ENCODE measurements around the gene CDV3.
"Not testable (repeated sequence)": the region's sequence is repeated elsewhere in the genome, so short reads cannot be mapped to it uniquely, and the experiment has no call there.

CDV3 gene, protein sequence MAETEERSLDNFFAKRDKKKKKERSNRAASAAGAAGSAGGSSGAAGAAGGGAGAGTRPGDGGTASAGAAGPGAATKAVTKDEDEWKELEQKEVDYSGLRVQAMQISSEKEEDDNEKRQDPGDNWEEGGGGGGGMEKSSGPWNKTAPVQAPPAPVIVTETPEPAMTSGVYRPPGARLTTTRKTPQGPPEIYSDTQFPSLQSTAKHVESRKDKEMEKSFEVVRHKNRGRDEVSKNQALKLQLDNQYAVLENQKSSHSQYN

DNA sequence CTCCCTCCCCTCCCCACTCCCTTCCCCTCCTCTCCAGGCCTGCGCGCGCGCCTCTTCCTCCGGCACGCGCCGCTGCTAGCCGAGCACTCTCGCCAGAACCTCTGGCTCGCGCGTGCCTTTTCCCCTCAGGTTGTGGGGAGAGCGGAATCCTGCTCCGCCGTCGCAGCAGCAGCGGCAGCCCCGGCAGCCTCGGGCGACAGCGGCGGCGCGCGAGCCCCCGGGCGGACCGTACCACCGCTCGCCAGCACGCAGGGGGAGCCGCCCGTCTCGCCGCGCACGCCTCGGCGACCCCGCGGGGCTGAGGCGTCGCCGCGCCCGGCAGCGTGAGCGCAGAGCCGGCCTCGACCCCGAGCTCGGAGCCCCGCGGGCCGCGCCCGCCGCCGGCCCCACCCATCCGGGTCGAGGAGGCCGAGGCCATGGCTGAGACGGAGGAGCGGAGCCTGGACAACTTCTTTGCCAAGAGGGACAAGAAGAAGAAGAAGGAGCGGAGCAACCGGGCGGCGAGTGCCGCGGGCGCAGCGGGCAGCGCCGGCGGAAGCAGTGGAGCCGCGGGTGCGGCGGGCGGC, at the start of gene CDV3:
CDV3 (plus strand) TSS at position 58 of the 566 bp plus-strand sequence; CDS start at position 417, 359 bp downstream.
- DNase-seq: no peak

DNA sequence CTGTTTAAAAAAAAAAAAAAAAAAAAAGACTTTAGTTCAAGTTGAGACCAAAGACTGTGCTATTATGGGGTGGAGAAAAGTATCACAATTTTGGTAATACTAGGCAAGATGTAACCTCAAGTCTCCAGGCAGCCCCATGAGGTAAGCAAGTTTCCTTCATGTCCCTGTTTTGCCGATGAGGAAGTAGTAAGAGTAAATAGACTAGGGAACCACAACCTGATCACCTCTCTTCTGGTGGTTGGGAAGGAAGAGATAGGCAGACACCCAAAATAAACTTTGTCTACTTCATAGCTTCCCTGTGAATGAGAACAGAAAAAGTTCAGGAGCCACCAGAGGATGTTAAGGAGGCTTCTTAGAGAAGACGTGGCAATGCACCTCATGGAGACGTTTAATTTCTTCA, 49.7 kb upstream of the CDV3 start:
- DNase-seq: not testable (repeated sequence)

DNA sequence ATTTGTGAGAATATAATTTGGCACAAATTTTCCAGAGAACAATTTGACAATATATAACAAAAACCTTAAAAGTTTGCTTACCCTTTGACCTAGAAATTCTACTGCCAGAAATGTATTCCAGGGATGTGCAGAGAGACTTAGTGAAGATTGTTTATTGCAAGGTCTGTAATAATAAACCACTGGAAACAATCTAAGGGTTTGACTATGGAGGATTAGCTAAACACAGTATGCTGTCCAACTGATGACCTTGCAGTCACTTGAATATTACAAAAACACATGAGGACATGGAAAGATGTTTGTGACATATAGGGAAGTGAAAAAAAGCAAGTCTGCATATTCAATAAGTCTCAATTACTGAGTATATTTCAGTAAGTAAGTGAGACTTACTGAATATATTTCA, 48.1 kb upstream of the CDV3 start:
- no peak for DNase-seq

DNA sequence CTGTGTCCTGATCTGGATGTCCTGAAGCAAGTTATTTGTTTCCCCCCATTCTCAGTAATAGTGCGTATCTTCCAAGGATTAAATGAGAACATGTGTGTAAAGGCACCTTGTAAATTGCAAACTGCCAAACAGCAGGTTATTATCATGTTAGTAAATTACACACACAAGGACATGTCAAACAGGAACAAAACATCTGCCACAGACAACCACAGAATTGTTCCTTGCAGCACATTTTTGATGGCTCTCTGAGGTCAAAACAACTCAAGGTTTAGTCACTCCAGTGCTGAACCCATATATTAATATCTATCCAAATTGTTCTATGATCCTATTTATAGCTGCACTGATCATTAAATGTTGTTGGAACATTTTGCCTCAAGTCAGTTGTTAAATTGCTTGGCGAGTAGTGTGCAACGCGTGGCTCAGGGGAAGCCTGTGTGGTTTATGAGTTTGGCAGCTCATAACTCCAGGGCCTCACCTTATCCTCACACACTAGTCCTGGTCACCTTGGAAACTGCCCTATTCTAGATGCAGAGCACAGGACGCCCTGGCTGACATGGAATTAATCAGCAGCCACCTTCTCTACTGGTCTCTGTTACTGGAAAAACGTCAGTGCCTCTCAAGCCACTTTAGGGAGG, 46.3 kb upstream of the CDV3 start:
- no peak for DNase-seq

DNA sequence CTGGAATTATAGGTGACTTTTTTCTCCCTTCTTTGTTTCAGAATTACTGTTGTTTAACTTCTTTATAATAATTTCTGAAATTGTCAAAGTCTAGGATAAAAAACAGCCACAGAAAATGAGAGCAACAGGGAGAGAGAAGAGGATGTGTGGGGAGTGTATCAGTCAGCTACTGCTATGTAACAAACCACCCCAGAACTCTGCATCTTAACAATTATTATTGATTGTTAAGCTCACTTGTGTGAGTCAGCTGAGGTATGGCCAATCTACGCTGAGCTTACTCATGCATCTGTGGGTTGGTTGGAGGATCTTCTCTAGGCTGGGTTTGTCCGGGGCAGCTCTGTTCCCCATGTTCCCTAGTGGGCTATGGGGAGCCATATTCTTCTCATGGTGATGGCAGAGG, 43.7 kb upstream of the CDV3 start:
- DNase-seq: no peak

DNA sequence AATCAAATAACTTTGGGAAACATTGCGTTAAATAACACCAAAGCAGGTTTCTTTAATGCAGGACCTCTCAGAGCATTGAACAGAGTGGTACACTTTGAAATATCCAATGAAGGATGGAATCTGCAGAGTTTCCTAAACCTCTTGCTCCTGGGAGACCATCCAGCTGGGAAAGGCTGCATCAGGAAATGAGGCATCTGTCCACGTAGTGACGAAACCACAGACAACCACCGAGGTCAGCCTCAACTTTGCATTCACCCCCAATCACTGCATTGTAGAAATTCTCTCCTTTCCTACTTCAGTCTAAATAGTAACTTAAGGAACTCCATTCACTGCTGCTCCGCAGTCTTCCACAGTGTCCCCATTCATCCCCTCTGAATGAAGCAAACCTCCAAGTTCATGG, 41.5 kb upstream of the CDV3 start:
- peak; percentile 68 for DNase-seq

DNA sequence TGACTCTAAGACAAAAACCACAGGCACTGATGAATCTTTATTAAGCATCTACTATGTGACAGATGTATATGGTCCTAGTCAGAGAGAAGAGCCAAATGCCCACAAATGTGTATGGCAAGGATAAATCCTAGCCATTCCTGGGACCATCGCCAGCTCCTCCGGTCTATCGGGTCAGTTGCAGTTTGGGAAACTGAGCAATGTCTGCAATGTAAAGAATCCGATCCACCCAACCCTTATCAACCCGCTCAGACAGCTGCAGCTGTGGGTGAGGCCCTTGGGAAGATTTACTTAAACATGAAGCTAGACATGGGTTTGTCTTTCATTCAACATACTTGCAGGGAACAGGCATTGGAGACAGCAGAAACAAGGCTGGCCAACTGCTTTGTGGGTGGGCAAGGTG, 40.5 kb upstream of the CDV3 start:
- peak; percentile 35 for DNase-seq

DNA sequence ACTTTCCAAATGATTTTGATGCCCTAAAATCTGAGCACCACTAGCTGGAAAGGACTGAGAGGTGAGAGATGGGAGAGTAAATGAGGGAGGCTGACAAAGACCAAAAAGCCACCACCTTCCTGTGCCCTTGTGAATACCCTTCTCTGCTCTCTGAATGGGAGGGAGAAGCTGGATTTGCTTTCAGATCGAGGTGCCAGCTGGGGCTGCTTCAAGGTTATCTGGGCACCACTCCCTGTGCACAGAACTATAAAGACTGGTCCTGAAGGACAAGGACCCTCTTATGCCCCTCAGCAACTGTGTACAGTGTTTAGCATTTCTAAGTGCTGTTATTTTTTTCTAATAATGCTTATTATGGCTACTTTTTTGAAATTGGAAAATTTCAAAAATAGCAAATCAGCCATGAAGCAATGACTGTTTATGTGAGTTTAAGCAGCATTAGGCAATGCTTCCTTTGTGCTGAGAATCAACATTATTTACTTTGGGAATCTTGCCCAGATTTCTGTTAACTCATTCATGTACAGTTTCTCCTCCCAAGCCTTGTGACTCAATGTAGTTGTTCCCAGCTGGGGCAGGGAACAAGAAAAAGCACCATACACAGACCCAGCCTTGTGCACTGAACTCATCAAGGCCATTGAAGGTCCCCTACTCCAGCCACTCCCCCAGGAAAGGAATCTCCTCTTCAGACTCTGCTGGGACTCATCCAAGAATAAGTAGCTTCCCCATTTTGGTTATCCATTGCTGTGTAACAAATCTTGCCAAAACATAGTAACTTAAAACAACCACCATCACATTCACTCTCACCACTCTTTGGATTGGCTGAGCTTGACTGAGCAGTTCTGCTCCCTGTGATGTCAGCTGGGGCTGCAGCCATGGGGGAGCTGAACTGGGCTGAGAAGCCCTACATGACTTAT, 37.3 kb upstream of the CDV3 start:
- peak; percentile 56 for DNase-seq

DNA sequence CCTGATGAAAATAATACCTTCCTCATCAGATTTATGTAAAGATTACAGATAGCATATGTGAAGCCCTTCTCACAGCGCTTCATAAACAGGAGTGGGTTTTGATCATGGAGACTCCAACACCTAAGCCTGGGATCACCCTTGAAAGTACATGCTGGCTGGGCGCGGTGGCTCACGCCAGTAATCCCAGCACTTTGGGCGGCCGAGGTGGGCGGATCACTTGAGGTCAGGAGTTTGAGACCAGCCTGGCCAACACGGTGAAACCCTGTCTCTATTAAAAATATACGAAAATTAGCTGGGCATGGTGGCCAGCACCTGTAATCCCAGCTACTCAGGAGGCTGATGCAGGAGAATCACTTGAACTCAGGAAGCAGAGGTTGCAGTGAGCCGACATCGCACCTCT, 36.4 kb upstream of the CDV3 start:
- DNase-seq: not testable (repeated sequence)

DNA sequence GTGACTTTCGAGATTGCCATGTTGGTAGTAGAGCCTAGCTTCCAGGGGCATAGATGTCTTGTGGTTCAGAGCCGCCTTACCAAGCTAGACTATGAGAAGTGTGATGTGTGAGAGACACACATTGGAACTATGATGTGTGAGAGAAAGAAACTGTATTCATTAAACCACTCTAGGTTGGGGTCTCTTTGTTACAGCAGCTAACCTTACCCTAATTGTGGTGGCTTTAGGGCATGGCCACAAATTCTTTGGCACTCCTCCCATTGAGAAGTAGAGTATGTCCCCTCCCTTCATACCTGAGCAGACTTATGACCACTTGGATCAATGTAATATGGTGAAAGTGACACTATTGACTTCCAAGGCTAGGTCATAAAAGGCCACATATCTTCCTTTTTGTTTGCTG, 35.3 kb upstream of the CDV3 start:
- no peak for DNase-seq

DNA sequence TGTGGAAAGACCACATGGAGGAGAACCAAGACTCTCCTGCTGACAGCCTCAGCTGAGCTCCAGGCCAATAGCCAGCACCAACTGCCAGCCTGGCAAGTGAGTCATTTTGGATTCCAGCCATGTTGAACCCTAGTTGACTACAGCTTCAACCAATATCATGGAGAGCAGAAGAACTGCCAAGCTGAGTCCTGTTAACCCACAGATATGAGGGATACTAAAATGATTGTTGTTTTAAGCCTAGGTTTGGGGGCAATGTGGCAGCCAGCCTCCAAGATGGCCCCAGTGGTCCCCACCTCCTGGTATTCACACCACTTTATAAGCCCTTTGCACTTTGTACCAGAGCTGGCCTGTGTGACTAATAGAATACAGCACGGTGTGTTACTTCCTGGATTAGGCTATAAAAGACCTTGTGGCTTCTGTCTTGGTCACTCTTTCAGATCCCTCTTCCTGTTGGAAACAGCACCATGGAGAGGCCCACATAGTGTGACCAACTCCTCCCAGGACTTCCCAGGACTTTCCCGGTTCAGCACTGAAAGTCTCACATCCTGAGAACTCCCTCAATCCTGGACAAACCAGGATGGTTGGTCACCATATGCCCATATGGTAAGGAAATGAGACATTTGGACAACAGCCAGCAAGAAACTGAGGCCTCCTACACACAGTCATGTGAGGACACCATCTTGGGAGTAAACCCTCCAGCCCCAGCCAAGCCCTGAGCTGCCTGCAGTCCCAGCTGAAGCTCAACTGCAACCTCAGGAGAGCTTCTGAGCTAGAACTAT, 32.4 kb upstream of the CDV3 start:
- DNase-seq: peak; percentile 41

DNA sequence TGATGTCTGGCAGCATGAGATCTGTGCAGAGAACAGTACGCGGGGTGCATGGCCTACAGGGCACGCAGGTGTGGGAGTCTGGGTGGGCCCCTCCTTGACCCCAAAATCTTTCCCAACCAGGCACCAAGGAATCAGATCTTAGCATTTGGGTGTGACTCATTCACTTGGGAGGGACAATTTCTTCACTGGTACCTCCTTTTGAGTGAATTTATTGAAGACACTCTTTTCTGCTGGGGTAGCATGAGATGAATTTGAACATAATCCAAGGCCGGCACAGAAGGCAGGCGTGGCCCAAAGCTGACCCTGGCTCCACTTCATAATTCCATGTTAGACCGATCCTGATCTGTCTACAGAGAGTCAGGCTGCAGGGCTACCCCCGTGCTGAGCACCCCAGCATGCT, 30.6 kb upstream of the CDV3 start:
- DNase-seq: no peak

DNA sequence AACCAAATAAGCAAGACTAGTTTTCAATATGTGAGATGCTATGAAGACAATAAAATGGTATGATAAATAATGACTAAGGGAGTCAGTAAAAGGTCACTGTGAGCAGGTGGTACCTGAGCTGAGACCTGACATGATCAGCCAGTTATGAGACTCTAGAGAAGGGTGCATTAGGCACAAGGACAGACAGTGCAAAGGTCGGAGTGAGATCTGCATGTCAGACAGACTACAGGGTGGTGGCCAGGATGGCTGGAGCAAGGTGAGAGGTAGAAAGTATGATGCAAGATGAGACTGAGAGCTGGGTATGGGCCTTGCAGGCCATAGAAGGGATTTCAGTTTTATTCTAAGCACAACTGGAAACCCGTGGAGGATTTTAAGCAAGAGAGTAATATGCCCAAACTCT, 28.5 kb upstream of the CDV3 start:
- not testable (repeated sequence) for DNase-seq

DNA sequence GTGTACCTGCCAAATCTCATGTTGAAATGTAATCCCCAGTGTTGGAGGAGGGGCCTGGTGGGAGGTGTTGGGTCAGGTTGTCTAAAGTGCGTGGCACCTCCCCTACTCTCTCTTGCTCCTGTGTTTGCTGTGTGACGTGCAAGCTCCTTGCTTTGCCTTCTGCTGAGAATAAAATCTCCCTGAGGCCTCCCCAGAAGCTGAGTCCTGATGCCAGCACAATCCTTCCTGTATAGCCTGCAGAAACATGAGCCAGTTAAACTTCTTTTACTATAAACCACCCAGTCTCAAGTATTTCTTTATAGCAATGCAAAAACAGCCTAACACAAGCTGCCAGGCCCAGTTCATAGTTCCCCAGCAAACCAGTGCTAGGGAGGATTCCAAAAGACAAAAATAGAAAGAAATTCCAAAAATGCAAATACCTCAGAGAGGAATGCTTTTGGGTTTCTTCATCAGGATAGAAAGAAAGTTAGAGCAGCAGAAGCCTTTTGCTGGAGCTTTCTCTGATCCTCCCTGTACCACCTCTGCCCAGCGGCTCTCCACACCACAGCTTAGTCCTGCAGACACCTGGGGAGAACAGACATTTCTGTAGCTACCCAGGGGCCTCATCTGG, 25.9 kb upstream of the CDV3 start:
- DNase-seq: peak; percentile 60

DNA sequence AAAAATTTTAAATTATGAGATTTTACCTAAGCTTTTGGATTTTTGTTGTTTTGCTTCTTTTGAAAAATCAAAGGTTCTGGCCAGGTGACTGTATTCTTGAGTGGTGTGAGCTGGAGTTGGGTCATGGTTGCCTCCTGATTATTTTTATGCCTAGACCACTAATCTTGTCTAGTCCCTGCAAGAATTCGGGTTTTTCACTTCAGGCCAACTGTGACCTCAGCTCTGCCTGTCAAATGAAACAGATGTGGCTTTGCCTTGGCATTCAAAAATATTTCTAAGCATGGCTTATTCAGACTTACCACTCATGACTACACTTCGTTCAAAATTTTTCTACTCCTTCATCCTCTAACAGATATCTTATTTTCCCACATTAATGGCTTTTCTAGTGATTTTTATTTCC, 25.4 kb upstream of the CDV3 start:
- DNase-seq: no peak

DNA sequence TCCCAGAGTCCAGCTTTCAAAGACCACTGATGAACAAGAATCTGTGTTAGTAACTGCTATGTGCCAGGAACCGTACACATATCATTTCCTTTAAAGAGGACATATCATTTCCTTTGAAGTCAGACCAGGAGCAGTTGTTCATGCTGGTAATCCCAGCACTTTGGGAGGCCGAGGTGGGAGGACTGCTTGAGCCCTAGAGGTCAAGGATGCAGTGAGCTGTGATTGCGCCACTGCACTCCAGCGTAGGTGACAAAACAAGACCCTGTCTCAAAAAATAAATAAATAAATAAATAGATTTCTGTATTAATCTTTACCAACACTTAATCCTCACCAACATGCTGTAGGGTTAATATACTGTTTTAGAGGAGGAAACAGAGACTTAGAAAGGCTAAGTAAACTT, 23.9 kb upstream of the CDV3 start:
- DNase-seq: no peak

DNA sequence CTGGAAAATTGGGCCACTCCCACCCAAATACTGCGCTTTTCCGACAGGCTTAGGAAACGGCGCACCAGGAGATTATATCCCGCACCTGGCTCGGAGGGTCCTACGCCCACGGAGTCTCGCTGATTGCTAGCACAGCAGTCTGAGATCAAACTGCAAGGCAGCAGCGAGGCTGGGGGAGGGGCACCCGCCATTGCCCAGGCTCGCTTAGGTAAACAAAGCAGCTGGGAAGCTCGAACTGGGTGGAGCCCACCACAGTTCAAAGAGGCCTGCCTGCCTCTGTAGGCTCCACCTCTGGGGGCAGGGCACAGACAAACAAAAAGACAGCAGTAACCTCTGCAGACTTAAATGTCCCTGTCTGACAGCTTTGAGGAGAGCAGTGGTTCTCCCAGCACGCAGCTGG, 21.9 kb upstream of the CDV3 start:
- not testable (repeated sequence) for DNase-seq

DNA sequence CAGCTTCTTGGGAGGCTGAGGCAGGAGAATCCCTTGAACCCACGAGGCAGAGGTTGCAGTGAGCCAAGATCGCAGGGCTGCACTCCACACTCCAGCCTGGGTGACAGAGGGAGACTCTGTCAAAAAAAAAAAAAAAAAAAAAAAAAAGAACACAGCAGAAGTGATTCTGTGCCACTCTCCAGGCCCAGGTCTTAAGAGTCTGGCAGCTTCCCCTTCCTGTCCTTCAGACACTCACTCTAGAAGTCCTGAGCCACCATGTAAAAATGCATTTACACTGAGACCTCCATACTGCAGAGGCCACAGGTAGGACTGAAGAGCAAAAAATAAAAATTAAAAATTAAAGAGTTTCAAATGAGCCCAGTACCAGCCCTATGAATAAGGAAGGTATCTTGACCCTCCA, 11.8 kb upstream of the CDV3 start:
- no peak for DNase-seq

DNA sequence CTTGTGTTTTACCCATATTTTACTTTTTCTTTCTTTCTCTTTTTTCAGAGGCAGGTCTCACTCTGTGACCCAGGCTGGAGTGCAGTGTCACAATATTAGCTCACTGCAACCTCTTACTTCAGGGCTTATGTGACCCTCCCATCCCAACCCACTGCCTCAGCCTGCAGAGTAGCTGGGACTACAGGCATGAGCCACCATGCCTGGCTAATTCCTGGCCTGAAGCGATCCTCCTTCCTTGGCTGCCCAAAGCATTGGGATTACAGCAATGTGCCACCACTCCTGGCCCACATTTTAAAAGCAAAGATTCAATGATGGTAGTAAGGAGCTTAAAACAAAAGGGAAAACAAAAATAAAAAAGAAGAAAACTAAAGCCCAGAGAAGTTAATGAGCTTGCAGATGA, 11.1 kb upstream of the CDV3 start:
- no peak for DNase-seq

DNA sequence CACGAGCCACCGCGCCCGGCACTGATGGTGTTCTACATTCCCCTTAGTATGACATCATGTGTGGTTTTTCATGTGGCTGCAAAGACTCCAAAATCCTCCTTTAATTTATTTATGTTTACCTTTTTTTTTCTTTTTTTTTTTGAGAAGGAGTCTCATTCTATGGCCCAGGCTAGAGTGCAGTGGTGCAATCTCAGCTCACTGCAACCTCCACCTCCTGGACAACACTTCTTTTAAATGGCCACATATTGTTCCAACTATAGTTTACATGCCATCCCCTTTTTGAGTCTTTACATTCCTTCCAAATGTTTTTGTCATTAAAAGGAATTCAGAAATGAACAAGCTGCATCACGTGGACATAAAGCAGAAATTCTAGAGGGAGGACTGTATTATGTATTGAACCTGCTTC, 10.3 kb upstream of the CDV3 start:
- no peak for DNase-seq

DNA sequence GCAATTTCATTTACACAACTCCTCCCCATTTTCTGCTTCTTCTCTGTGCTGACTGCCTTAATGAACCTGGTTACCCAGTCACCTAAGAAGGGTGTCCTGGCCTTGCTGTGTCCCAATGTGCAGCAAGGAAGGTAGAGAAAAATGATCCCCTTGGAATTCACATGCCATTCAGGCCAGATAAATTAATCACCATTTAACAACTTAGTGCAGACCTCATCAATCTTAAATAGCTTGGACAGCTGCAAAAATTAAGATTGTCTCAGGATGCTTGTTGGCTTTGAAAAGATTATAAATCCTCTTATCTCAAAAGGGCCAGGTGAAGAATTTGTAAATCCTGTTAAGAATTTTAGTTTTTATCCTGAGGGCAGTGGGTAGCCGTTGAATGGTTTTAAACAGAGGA, 9.7 kb upstream of the CDV3 start:
- no peak for DNase-seq

DNA sequence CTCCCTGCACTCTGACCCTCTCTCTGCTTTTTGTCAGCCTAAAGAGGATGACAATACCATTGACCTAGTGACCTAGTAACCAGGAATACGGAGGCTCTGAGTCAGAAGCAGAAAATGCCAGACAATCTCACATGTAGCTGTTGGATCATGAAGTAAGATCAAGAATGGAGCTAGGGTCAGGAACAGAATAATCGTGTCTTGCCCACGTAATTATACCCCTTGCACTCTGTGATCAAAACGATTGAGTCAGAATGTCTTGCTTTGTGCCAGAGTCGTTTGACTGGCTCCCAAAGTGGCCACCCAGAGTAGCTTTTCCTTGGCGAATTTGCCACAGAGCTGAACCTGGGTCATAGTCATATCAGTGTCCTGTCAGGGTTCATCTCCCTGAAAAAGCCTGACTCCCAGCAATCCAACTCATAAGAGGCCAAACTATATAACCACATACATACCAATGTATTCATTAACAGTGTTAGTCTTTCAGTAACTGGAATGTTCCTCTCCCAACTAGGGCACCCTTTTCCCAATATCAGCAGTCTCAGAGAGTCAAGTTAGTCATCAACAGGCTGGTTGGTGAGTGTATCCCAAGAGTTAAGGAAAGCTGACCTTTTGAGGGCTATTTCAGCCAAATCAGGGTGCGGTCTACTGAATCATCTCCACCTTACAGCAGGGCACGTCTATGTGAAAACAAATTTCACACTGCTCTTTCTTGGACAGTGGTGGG, 5.0 kb upstream of the CDV3 start:
- peak; percentile 90 for DNase-seq
